Endothelial cell of umbilical vein (primary cell): Measurements from ENCODE around the gene NRCAM.

Source experiments
- CTCF ChIP-seq, 2 donors: IDR thresholded peaks; 1 replicate in 1 of 2; 2 replicates in 1 of 2; pipeline ENCODE4 v1.5.1; 2011; ENCODE audit warnings: low read length in 2 of 2, mild to moderate bottlenecking in 2 of 2, moderate library complexity in 2 of 2, control low read depth in 1 of 2, inconsistent platforms in 1 of 2, low read depth in 1 of 2; ENCODE audit not compliant: insufficient read depth in 1 of 2; ENCODE audit errors: extremely low read depth in 1 of 2
- FOS ChIP-seq: IDR thresholded peaks from 2 replicates; pipeline ENCODE4 v1.6.1; 2011; ENCODE audit warnings: mild to moderate bottlenecking, low read length, moderate library complexity, borderline replicate concordance; ENCODE audit not compliant: insufficient read depth
- MAX ChIP-seq: IDR thresholded peaks from 2 replicates; pipeline ENCODE4 v1.6.1; 2011; ENCODE audit not compliant: insufficient read depth, insufficient read length
- POLR2A ChIP-seq: IDR thresholded peaks from 2 replicates; pipeline ENCODE4 v1.6.1; 2012; ENCODE audit warnings: low read depth, mild to moderate bottlenecking, control low read depth, low read length

GRCh38 chr7:108363659-108364058 lies 92.6 kb downstream of the NRCAM start:
- no peak for TF ChIP-seq CTCF (IDR thresholded peaks at IDR 0.05; ENCODE audit: extremely low read depth in 1 of 2, insufficient read depth in 1 of 2, low read depth in 1 of 2, low read length in 2 of 2)
- no peak for TF ChIP-seq POLR2A
- TF ChIP-seq FOS, result no peak
- TF ChIP-seq MAX, result no peak
